Measurements from ENCODE around the gene RABGAP1L.
"Not testable (repeated sequence)": the region's sequence is repeated elsewhere in the genome, so short reads cannot be mapped to it uniquely, and the experiment has no call there.

DNA sequence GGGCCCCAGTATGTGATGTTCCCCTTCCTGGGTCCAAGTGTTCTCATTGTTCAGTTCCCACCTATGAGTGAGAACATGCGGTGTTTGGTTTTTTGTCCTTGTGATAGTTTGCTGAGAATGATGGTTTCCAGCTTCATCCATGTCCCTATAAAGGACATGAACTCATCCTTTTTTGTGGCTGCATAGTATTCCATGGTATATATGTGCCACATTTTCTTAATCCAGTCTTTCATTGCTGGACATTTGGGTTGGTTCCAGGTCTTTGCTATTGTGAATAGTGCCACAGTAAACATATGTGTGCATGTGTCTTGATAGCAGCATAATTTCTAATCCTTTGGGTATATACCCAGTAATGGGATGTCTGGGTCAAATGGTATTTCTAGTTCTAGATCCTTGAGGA is 736.3 kb downstream of the RABGAP1L start:
- not testable (repeated sequence) for TF ChIP-seq POLR2A (IDR thresholded peaks at IDR 0.05)
- TF ChIP-seq, protein P1, sequence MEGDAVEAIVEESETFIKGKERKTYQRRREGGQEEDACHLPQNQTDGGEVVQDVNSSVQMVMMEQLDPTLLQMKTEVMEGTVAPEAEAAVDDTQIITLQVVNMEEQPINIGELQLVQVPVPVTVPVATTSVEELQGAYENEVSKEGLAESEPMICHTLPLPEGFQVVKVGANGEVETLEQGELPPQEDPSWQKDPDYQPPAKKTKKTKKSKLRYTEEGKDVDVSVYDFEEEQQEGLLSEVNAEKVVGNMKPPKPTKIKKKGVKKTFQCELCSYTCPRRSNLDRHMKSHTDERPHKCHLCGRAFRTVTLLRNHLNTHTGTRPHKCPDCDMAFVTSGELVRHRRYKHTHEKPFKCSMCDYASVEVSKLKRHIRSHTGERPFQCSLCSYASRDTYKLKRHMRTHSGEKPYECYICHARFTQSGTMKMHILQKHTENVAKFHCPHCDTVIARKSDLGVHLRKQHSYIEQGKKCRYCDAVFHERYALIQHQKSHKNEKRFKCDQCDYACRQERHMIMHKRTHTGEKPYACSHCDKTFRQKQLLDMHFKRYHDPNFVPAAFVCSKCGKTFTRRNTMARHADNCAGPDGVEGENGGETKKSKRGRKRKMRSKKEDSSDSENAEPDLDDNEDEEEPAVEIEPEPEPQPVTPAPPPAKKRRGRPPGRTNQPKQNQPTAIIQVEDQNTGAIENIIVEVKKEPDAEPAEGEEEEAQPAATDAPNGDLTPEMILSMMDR (IDR thresholded peaks at IDR 0.05 in 8 of 11, conservative IDR thresholded peaks at IDR 0.05 in 3 of 11), result not testable (repeated sequence)

All from spleen (tissue), 7 donors.